SK-N-SH (cell line): Measurements from ENCODE around the gene TBX20. TPM values are rescaled to one million over a fixed set of nuclear protein-coding genes. Genes with fewer than 3 reads are reported as not detected.
A peak's percentile ranks its signal among the peaks of the same experiment; 100 is the strongest.

Experiments
- CTCF ChIA-PET: fragments of 300-600, 350-600 bp; formaldehyde crosslinking; extraction: SDS; loops from one replicate; lab custom pipeline; 2021; lab: Yijun Ruan, JAX
- POLR2A ChIA-PET: fragments of 350-600 bp; sonication (Branson Sonifier 250); formaldehyde crosslinking; extraction: SDS; loops from one replicate; lab custom pipeline; 2020; ENCODE audit warnings: antibody characterized with exemption, inconsistent platforms; lab: Yijun Ruan, JAX
- DNase-seq: peaks from one replicate; pipeline ENCODE4 v3.0.0; 2012
- H2AFZ ChIP-seq: fragments of 200-600 bp; sonication (generic); 2 replicates; pipeline ENCODE4 v1.8.1; 2016; ENCODE audit warnings: antibody characterized with exemption, mild to moderate bottlenecking, low read depth
- H3F3A ChIP-seq: fragments of 200-600 bp; sonication (generic); replicated peaks from 2 replicates; pipeline ENCODE3; 2016; ENCODE audit warnings: antibody characterized with exemption, mild to moderate bottlenecking; ENCODE audit not compliant: insufficient read depth
- H3K27ac ChIP-seq, 2 experiments: fragments of 200-500 bp in 1 of 2; fragments of 200-600 bp in 1 of 2; sonication (Bioruptor generic) in 1 of 2; sonication (generic), shearing (Covaris generic) in 1 of 2; 2 replicates each; pipeline versions ENCODE4 v1.5.1 to v1.6.1; 2014 to 2016; ENCODE audit warnings: low read depth in 2 of 2, inconsistent platforms in 1 of 2, low read length in 1 of 2, mild to moderate bottlenecking in 1 of 2, mixed read lengths in 1 of 2
- H3K27me3 ChIP-seq: fragments of 200-600 bp; sonication (generic), shearing (Covaris generic); 2 replicates; pipeline ENCODE4 v1.6.1; 2016; ENCODE audit warnings: mixed run types; ENCODE audit not compliant: insufficient read depth
- H3K36me3 ChIP-seq, 2 experiments: fragments of 200-500 bp in 1 of 2; fragments of 200-600 bp in 1 of 2; sonication (Bioruptor generic) in 1 of 2; sonication (generic) in 1 of 2; replicated peaks in 1 of 2; 2 replicates each; pipeline versions ENCODE3 to v1.5.1; 2014 to 2016; ENCODE audit warnings: low read length in 1 of 2, mild to moderate bottlenecking in 1 of 2; ENCODE audit not compliant: insufficient read depth in 2 of 2, control insufficient read depth in 1 of 2
- H3K4me1 ChIP-seq, 2 experiments: fragments of 200-500 bp in 1 of 2; fragments of 200-600 bp in 1 of 2; sonication (Bioruptor generic) in 1 of 2; sonication (generic), shearing (Covaris generic) in 1 of 2; 2 replicates each; pipeline versions ENCODE4 v1.5.1 to v1.6.1; 2014 to 2016; ENCODE audit warnings: low read depth in 1 of 2, low read length in 1 of 2, mixed run types in 1 of 2; ENCODE audit not compliant: insufficient read depth in 2 of 2, control insufficient read depth in 1 of 2
- H3K4me2 ChIP-seq: fragments of 200-600 bp; sonication (generic), shearing (Covaris generic); 2 replicates; pipeline ENCODE4 v1.6.1; 2017; ENCODE audit warnings: mixed run types
- H3K4me3 ChIP-seq, 2 experiments: fragments of 200-500 bp in 1 of 2; fragments of 200-600 bp in 1 of 2; sonication (Bioruptor generic) in 1 of 2; sonication (generic), shearing (Covaris generic) in 1 of 2; 2 replicates each; pipeline versions ENCODE4 v1.5.1 to v1.8.1; 2014 to 2016; ENCODE audit warnings: low read depth in 2 of 2, inconsistent platforms in 1 of 2, low read length in 1 of 2, mild to moderate bottlenecking in 1 of 2, mixed read lengths in 1 of 2, moderate library complexity in 1 of 2
- H3K79me2 ChIP-seq: fragments of 200-600 bp; sonication (generic); 2 replicates; pipeline ENCODE4 v1.8.1; 2017; ENCODE audit warnings: mild to moderate bottlenecking; ENCODE audit not compliant: insufficient read depth
- H3K9ac ChIP-seq: fragments of 200-600 bp; sonication (generic); 2 replicates; pipeline ENCODE4 v1.6.1; 2017; ENCODE audit warnings: mixed run types
- H3K9me2 ChIP-seq: fragments of 200-600 bp; sonication (generic); 2 replicates; pipeline ENCODE4 v1.6.1; 2017; ENCODE audit warnings: mixed run types
- H3K9me3 ChIP-seq: fragments of 200-600 bp; sonication (generic); 2 replicates; pipeline ENCODE4 v1.6.1; 2017; ENCODE audit warnings: mixed run types, mild to moderate bottlenecking, moderate library complexity
- H4K20me1 ChIP-seq: fragments of 200-600 bp; sonication (generic); 2 replicates; pipeline ENCODE4 v1.6.1; 2017; ENCODE audit warnings: mild to moderate bottlenecking, mixed run types; ENCODE audit not compliant: insufficient read depth
- ELF1 ChIP-seq: IDR thresholded peaks from 2 replicates; pipeline ENCODE4 v1.4.0; 2012
- EP300 ChIP-seq, 2 experiments: IDR thresholded peaks; 2 replicates each; pipeline versions ENCODE4 v1.4.0 to v1.6.1; 2012; ENCODE audit warnings: borderline replicate concordance in 1 of 2, low read depth in 1 of 2, low read length in 1 of 2
- FOSL2 ChIP-seq: IDR thresholded peaks from 2 replicates; pipeline ENCODE4 v1.4.0; 2012; ENCODE audit warnings: low read depth, mild to moderate bottlenecking, moderate library complexity, borderline replicate concordance
- FOXJ3 ChIP-seq: sonication (generic); formaldehyde crosslinking; IDR thresholded peaks from 2 replicates; pipeline ENCODE4 v1.5.1; 2020; ENCODE audit warnings: mild to moderate bottlenecking, missing genetic modification reagents
- FOXM1 ChIP-seq: IDR thresholded peaks from 2 replicates; pipeline ENCODE4 v1.4.0; 2012; ENCODE audit warnings: low read depth, mild to moderate bottlenecking
- MEF2A ChIP-seq: IDR thresholded peaks from 2 replicates; pipeline ENCODE4 v1.4.0; 2012; ENCODE audit warnings: low read depth, borderline replicate concordance
- MXI1 ChIP-seq: IDR thresholded peaks from 2 replicates; pipeline ENCODE4 v1.6.1; 2012; ENCODE audit warnings: mild to moderate bottlenecking, low read depth, low read length, improper control_type of control experiment
- NRF1 ChIP-seq: IDR thresholded peaks from 2 replicates; pipeline ENCODE4 v1.6.1; 2012; ENCODE audit warnings: low read depth, mild to moderate bottlenecking, low read length
- POLR2AphosphoS5 ChIP-seq: IDR thresholded peaks from 2 replicates; pipeline ENCODE4 v1.6.1; 2012; ENCODE audit warnings: low read depth, low read length
- RAD21 ChIP-seq: IDR thresholded peaks from 2 replicates; pipeline ENCODE4 v1.6.1; 2012; ENCODE audit warnings: mild to moderate bottlenecking, low read length
- RCOR1 ChIP-seq: fragments of 150-350 bp; IDR thresholded peaks from 2 replicates; pipeline ENCODE4 v1.6.1; 2017; ENCODE audit warnings: antibody characterized with exemption, low read length
- RFX5 ChIP-seq: IDR thresholded peaks from 2 replicates; pipeline ENCODE4 v1.6.1; 2012; ENCODE audit warnings: mild to moderate bottlenecking, improper control_type of control experiment, low read length
- RXRA ChIP-seq: IDR thresholded peaks from 2 replicates; pipeline ENCODE4 v1.4.0; 2012; ENCODE audit warnings: low read depth, mild to moderate bottlenecking, borderline replicate concordance
- SMC3 ChIP-seq: IDR thresholded peaks from 2 replicates; pipeline ENCODE4 v1.6.1; 2012; ENCODE audit warnings: low read depth, low read length, improper control_type of control experiment
- TCF12 ChIP-seq: IDR thresholded peaks from 2 replicates; pipeline ENCODE4 v1.4.0; 2012
- TEAD4 ChIP-seq: IDR thresholded peaks from 2 replicates; pipeline ENCODE4 v1.4.0; 2012; ENCODE audit warnings: mild to moderate bottlenecking, borderline replicate concordance; ENCODE audit not compliant: insufficient read depth
- YY1 ChIP-seq: IDR thresholded peaks from 2 replicates; pipeline ENCODE4 v1.4.0; 2012; ENCODE audit warnings: low read depth, mild to moderate bottlenecking
- WGBS: methylation state at CpG from one replicate; pipeline ENCODE4 v1.1.6; 2017; ENCODE audit warnings: low lambda C conversion rate; 5-methylcytosine and 5-hydroxymethylcytosine counted together
- polyA plus RNA-seq, 3 experiments: library from polyadenylated mRNA; depleted of rRNA; stranded (reverse); fragments of >200 nt; gene quantifications; 2 replicates each; pipeline ENCODE4 v1.2.3, GENCODE V29; 2012
- TF ChIP-seq, protein P1 (sequence below): IDR thresholded peaks from 2 replicates; pipeline ENCODE4 v1.4.0; 2012; ENCODE audit warnings: low read depth
- TF ChIP-seq, protein P2 (sequence below): IDR thresholded peaks from 2 replicates; pipeline ENCODE4 v1.4.0; 2012; ENCODE audit warnings: low read depth, borderline replicate concordance
- TF ChIP-seq, protein P3 (sequence below): fragments of 200-600 bp; sonication (generic); IDR thresholded peaks from 2 replicates; pipeline ENCODE4 v1.6.1; 2017; ENCODE audit warnings: antibody characterized with exemption, mild to moderate bottlenecking, moderate library complexity
- TF ChIP-seq, protein P4 (sequence below): IDR thresholded peaks from 2 replicates; pipeline ENCODE4; 2012
- TF ChIP-seq, protein P5 (sequence below): IDR thresholded peaks from 2 replicates; pipeline ENCODE4 v1.4.0; 2012; ENCODE audit warnings: low read depth, borderline replicate concordance
- TF ChIP-seq, protein P6 (sequence below): fragments of 150-350 bp; IDR thresholded peaks from 2 replicates; pipeline ENCODE4 v1.6.1; 2017; ENCODE audit warnings: antibody characterized with exemption, low read length, low read depth, borderline replicate concordance

Gene TBX20, protein sequence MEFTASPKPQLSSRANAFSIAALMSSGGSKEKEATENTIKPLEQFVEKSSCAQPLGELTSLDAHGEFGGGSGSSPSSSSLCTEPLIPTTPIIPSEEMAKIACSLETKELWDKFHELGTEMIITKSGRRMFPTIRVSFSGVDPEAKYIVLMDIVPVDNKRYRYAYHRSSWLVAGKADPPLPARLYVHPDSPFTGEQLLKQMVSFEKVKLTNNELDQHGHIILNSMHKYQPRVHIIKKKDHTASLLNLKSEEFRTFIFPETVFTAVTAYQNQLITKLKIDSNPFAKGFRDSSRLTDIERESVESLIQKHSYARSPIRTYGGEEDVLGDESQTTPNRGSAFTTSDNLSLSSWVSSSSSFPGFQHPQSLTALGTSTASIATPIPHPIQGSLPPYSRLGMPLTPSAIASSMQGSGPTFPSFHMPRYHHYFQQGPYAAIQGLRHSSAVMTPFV
- polyA plus RNA-seq (2012; rRNA removed): 1.0 and 1.5 TPM in 2 replicates
- 0.62 and 0.80 TPM in 2 replicates for polyA plus RNA-seq (2012; cell fraction: cytosol; rRNA removed)
- 1.0 and 1.1 TPM in 2 replicates for polyA plus RNA-seq (2012; cell fraction: nucleus; rRNA removed)

DNA sequence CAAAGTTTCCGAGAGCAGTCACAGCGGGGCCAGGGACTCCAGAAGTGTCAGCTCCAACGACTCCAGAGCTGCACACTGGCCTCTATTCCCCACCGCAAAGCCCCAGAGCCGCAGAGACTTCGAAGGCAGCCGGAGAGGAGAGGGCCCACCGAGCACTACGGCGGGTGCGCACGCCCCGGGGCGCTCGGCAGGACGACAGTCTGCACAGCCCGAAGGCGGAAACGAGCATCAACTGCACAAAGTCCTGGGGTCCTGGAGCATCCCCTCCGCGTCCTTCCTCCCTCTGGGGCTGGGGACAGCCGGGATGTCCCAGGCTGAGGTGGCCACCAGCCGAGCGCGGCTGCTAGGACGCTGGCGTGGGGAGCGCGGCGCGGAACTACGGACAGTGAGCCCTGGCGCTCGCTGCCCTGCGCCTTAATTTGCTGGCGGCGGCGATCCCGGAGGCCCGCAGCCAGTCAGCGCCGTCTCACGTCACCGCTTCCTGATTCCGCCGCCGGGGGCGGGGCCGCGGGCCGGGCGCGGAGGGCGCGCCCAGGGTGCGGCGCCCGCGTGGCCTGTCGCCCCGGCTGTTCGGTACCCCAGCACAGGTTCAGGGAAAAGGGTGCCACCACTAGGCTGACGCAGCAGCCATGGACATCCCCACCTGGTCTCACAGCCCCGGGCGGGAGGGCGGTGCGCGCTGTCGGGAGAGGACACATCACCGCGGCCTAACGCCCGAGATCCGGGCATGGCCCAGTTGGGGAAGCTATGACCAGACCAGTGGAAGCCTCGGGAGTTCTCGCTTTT lies at the start of gene TBX20:
Gene TBX20, minus strand, starts transcription at position 391 of the 786 bp plus-strand sequence. CDS start 480 bp downstream, outside the sequence.
- H3K27ac ChIP-seq: peak within 1 kb of the TSS; percentile 59 to 82
- H3K36me3 ChIP-seq: no peaks in the 10 kb centered on the region
- H3K9ac ChIP-seq: peak within 1 kb of the TSS; percentile 81
- DNase-seq: peak; percentile 98
- H3K27me3 ChIP-seq: no peaks in the 10 kb centered on the region
- no peaks in the 10 kb centered on the region for H3K9me2 ChIP-seq
- peaks cover 32% of the 10 kb centered on the region for H3K79me2 ChIP-seq
- 20% methylated on average over 25 of the region's 76 CpGs for WGBS
- H2AFZ ChIP-seq: peak within 1 kb of the TSS; percentile 97
- no peaks in the 10 kb centered on the region; the same call in 1 of the 2 replicates for H4K20me1 ChIP-seq
- CTCF ChIA-PET: interaction anchor here (1.2 to 1.8 kb wide), 2 partner anchors 11 to 18 kb away, joined by 4 to 6 read pairs; no protein-coding TSS in a partner anchor
- no peaks in the 10 kb centered on the region for H3K9me3 ChIP-seq
- H3K4me1 ChIP-seq: peaks cover 14 to 41% of the 10 kb centered on the region in 2 experiments
- H3K4me2 ChIP-seq: peak within 1 kb of the TSS; percentile 98
- H3F3A ChIP-seq: no peaks in the 10 kb centered on the region
- peak within 1 kb of the TSS; percentile 76 to 93 for H3K4me3 ChIP-seq
- POLR2A ChIA-PET: interaction anchor here (1.2 kb wide), 1 partner anchor 9 kb away, joined by 5 read pairs; no protein-coding TSS in a partner anchor
- TF ChIP-seq YY1 (no peak), RFX5 (peak; percentile 57), SMC3 (no peak), RXRA (no peak), MEF2A (no peak), RAD21 (no peak; the same call in 1 of the 2 replicates), FOSL2 (no peak), POLR2AphosphoS5 (peak; percentile 95), NRF1 (peak; percentile 2; the same call in 1 of the 2 replicates), MXI1 (peak; percentile 65), TCF12 (no peak), FOXM1 (no peak), EP300 (IDR thresholded peaks at IDR 0.05; ENCODE audit: borderline replicate concordance in 1 of 2, low read depth in 1 of 2, low read length in 1 of 2) (no peak; a peak in 1 of 4 replicates), RCOR1 (no peak), ELF1 (peak; percentile 92), FOXJ3 (CRISPR knock-in tag) (no peak), TEAD4 (no peak)
- TF ChIP-seq, protein P1, sequence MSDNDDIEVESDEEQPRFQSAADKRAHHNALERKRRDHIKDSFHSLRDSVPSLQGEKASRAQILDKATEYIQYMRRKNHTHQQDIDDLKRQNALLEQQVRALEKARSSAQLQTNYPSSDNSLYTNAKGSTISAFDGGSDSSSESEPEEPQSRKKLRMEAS: peak; percentile 56; the same call in 1 of the 2 replicates
- TF ChIP-seq, protein P2, sequence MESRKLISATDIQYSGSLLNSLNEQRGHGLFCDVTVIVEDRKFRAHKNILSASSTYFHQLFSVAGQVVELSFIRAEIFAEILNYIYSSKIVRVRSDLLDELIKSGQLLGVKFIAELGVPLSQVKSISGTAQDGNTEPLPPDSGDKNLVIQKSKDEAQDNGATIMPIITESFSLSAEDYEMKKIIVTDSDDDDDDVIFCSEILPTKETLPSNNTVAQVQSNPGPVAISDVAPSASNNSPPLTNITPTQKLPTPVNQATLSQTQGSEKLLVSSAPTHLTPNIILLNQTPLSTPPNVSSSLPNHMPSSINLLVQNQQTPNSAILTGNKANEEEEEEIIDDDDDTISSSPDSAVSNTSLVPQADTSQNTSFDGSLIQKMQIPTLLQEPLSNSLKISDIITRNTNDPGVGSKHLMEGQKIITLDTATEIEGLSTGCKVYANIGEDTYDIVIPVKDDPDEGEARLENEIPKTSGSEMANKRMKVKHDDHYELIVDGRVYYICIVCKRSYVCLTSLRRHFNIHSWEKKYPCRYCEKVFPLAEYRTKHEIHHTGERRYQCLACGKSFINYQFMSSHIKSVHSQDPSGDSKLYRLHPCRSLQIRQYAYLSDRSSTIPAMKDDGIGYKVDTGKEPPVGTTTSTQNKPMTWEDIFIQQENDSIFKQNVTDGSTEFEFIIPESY: no peak
- TF ChIP-seq, protein P3, sequence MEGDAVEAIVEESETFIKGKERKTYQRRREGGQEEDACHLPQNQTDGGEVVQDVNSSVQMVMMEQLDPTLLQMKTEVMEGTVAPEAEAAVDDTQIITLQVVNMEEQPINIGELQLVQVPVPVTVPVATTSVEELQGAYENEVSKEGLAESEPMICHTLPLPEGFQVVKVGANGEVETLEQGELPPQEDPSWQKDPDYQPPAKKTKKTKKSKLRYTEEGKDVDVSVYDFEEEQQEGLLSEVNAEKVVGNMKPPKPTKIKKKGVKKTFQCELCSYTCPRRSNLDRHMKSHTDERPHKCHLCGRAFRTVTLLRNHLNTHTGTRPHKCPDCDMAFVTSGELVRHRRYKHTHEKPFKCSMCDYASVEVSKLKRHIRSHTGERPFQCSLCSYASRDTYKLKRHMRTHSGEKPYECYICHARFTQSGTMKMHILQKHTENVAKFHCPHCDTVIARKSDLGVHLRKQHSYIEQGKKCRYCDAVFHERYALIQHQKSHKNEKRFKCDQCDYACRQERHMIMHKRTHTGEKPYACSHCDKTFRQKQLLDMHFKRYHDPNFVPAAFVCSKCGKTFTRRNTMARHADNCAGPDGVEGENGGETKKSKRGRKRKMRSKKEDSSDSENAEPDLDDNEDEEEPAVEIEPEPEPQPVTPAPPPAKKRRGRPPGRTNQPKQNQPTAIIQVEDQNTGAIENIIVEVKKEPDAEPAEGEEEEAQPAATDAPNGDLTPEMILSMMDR: no peak
- TF ChIP-seq, protein P4, sequence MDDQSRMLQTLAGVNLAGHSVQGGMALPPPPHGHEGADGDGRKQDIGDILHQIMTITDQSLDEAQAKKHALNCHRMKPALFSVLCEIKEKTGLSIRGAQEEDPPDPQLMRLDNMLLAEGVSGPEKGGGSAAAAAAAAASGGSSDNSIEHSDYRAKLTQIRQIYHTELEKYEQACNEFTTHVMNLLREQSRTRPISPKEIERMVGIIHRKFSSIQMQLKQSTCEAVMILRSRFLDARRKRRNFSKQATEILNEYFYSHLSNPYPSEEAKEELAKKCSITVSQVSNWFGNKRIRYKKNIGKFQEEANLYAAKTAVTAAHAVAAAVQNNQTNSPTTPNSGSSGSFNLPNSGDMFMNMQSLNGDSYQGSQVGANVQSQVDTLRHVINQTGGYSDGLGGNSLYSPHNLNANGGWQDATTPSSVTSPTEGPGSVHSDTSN: no peak
- TF ChIP-seq, protein P5, sequence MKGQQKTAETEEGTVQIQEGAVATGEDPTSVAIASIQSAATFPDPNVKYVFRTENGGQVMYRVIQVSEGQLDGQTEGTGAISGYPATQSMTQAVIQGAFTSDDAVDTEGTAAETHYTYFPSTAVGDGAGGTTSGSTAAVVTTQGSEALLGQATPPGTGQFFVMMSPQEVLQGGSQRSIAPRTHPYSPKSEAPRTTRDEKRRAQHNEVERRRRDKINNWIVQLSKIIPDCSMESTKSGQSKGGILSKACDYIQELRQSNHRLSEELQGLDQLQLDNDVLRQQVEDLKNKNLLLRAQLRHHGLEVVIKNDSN: no peak
- TF ChIP-seq, protein P6, sequence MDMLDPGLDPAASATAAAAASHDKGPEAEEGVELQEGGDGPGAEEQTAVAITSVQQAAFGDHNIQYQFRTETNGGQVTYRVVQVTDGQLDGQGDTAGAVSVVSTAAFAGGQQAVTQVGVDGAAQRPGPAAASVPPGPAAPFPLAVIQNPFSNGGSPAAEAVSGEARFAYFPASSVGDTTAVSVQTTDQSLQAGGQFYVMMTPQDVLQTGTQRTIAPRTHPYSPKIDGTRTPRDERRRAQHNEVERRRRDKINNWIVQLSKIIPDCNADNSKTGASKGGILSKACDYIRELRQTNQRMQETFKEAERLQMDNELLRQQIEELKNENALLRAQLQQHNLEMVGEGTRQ: 0 out of 2 replicates have a peak, but pooled peaks have one; percentile 1
